OCI-LY1 (cell line): Measurements from ENCODE around the gene ATP2B2.

Source experiments
- CTCF ChIP-seq: fragments of 200-600 bp; sonication (generic), shearing (Covaris generic); IDR thresholded peaks from 2 replicates; pipeline ENCODE4 v1.5.1; 2017; ENCODE audit warnings: mild to moderate bottlenecking, antibody characterized with exemption, low read length, moderate library complexity, mixed read lengths
- EZH2 ChIP-seq: fragments of 200-600 bp; sonication (generic), shearing (Covaris generic); IDR thresholded peaks from 2 replicates; pipeline ENCODE4 v1.8.0; 2017; ENCODE audit warnings: borderline replicate concordance, mixed run types, mild to moderate bottlenecking, antibody characterized with exemption, low read length, moderate library complexity, mixed read lengths

GRCh38 chr3:10408680-10409079, 96.7 kb downstream of the ATP2B2 start:
- TF ChIP-seq CTCF (no peak), EZH2 (no peak)
